HG02571 (cell line): ENCODE results near the gene SCYGR1.
"Not testable (repeated sequence)": the region's sequence is repeated elsewhere in the genome, so short reads cannot be mapped to it uniquely, and the experiment has no call there.

Source experiments
- ATAC-seq: cut with Tn5 transposase; IDR thresholded peaks from one replicate; pipeline ENCODE4 v1.9.1; 2021; ENCODE audit warnings: mild to moderate bottlenecking, moderate library complexity; ENCODE audit not compliant: unreplicated experiment

Gene SCYGR1

GRCh38 chr2:227387583-227387982 lies at the start of gene SCYGR1:
Gene SCYGR1 (minus strand): TSS chr2:227387949. CDS start chr2:227387949, 0 bp downstream.
- not testable (repeated sequence) for ATAC-seq

GRCh38 chr2:227436436-227437174 lies 48.9 kb upstream of the SCYGR1 start:
- no peak for ATAC-seq

- no peak for ATAC-seq
Observed at GRCh38 chr2:227433171-227433570, 45.4 kb upstream of the SCYGR1 start.

GRCh38 chr2:227430639-227431038 lies 42.9 kb upstream of the SCYGR1 start:
- no peak for ATAC-seq

- ATAC-seq: no peak
Observed at GRCh38 chr2:227428731-227429285, 41.1 kb upstream of the SCYGR1 start.

- no peak for ATAC-seq
Observed at GRCh38 chr2:227423656-227424499, 36.1 kb upstream of the SCYGR1 start.

GRCh38 chr2:227420087-227421052 lies 32.6 kb upstream of the SCYGR1 start:
- ATAC-seq: no peak

GRCh38 chr2:227416701-227417100 lies 29.0 kb upstream of the SCYGR1 start:
- ATAC-seq: no peak

GRCh38 chr2:227415538-227416424 lies 28.0 kb upstream of the SCYGR1 start:
- ATAC-seq: no peak

- no peak for ATAC-seq
Observed at GRCh38 chr2:227414846-227415245, 27.1 kb upstream of the SCYGR1 start.

- no peak for ATAC-seq
Observed at GRCh38 chr2:227413371-227413770, 25.6 kb upstream of the SCYGR1 start.

GRCh38 chr2:227412877-227413276 lies 25.1 kb upstream of the SCYGR1 start:
- ATAC-seq: no peak

- ATAC-seq: no peak
Observed at GRCh38 chr2:227411990-227412350, 24.2 kb upstream of the SCYGR1 start.

- peak; percentile 87 for ATAC-seq
Observed at GRCh38 chr2:227411320-227411989, 23.7 kb upstream of the SCYGR1 start.

GRCh38 chr2:227410191-227410590 lies 22.4 kb upstream of the SCYGR1 start:
- ATAC-seq: no peak

- no peak for ATAC-seq
Observed at GRCh38 chr2:227407591-227408151, 19.9 kb upstream of the SCYGR1 start.

GRCh38 chr2:227406177-227407031 lies 18.7 kb upstream of the SCYGR1 start:
- ATAC-seq: no peak
